Measurements from ENCODE around the gene VGLL2. TPM values are rescaled to one million over a fixed set of nuclear protein-coding genes. Genes with fewer than 3 reads are reported as not detected.
A peak's percentile ranks its signal among the peaks of the same experiment; 100 is the strongest.

Gene VGLL2
- total RNA-seq, 6 donors from 2014 or later = not detected

- Histone ChIP-seq H3K4me1 (peaks cover 11 to 18% (median 14%) of the 10 kb centered on the region in 4 donors), H3K27ac (no peak overlapping the region), H3K9me3 (no peaks in the 10 kb centered on the region), H3K4me3 (peak overlapping the region in 3 of 4 donors; percentile 26 to 41 (median 37)), H3K36me3 (no peaks in the 10 kb centered on the region), H3K27me3 (peaks cover 0 to 52% (median 24%) of the 10 kb centered on the region in 4 donors)
- WGBS, 2 donors = 14 to 15% methylated on average over 8 to 23 of the region's 48 CpGs
- no peak for DNase-seq
- ATAC-seq (ENCODE audit: low FRiP score in 2 of 2) = peak in 1 of 2 donors; percentile 7
- TF ChIP-seq CTCF (IDR thresholded peaks at IDR 0.05) (no peak), EP300 (IDR thresholded peaks at IDR 0.05) (no peak), POLR2AphosphoS5 (IDR thresholded peaks at IDR 0.05) (no peak), POLR2A (IDR thresholded peaks at IDR 0.05) (no peak)
These were observed 5.6 kb downstream of the VGLL2 start for GRCh38 chr6:117270843-117271507.

DNA sequence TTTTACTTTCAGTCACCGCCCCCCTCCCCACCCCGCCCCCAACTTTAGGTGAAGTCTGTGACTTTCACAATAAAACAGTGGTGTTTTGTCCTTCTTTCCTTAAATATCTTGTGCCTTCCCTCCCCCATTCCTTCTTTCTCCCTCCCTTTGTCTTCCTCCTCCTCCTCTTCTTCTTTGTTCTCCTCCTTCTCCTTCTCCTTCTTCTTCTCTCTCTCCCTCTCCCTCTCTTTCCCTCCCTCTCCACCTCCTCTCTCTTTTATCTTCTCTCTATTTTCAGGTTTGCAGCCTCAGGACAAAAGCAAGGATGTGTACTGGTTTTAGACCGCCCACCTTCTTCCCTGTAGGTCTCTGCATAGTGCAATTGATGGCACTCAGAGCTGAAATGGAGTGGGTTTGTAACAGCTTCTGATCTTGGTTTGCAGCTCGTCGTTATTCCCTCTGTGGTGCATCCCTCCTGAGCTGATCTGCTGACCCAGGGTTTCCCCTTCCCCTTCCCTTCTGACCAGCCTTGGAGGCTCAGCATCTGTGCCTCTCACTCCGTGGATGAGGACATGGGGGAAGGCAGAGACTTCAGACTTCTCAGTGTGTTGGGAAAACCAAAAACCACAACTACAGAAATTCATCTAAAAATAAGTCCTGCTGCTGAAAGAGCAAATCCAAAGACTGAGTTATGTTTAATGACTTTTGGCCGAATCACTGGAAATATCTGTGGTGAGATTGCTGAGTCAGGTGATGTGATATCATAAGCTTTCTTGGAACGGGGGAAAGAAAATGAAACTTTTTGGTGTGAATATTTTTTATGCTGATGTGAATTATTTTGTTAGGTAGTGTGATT, 6.9 kb downstream of the VGLL2 start:
- TF ChIP-seq POLR2A (IDR thresholded peaks at IDR 0.05) (no peak), POLR2AphosphoS5 (IDR thresholded peaks at IDR 0.05) (no peak), EP300 (IDR thresholded peaks at IDR 0.05) (no peak), CTCF (IDR thresholded peaks at IDR 0.05) (no peak)
- Histone ChIP-seq H3K27ac (no peak overlapping the region), H3K27me3 (peaks cover 0 to 40% (median 18%) of the 10 kb centered on the region in 4 donors), H3K4me3 (no peak overlapping the region), H3K36me3 (no peaks in the 10 kb centered on the region), H3K4me1 (peaks cover 6 to 11% (median 9%) of the 10 kb centered on the region in 4 donors), H3K9me3 (no peaks in the 10 kb centered on the region)
- 11 to 12% methylated on average over 8 of the region's 8 CpGs for WGBS, 2 donors
- no peak for DNase-seq
- ATAC-seq (ENCODE audit: low FRiP score in 2 of 2) = no peak

DNA sequence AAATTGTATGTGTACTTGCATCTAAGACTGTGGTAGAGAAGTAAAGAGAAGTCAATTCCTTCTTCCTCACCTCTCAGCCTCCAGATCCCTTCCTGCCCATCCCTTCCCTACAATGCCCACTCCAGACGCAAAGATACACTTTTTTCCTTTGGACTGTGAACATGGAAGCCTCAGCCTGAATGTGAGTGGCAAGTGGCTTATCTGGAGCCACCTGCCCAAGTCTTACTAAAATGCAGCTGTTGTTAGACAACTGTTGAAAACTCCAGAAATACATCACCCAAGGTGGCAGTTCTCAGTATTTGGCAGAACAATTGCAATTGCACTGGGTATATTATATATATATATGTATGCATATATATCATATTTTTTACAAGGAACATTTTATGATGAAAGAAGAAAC, 7.5 kb downstream of the VGLL2 start:
- DNase-seq = no peak
- Histone ChIP-seq H3K9me3 (no peaks in the 10 kb centered on the region), H3K27me3 (peaks cover 0 to 34% (median 17%) of the 10 kb centered on the region in 4 donors), H3K27ac (no peak overlapping the region), H3K36me3 (no peaks in the 10 kb centered on the region), H3K4me1 (peaks cover 6 to 11% (median 9%) of the 10 kb centered on the region in 4 donors), H3K4me3 (no peak overlapping the region)
- ATAC-seq (ENCODE audit: low FRiP score in 2 of 2) = no peak
- WGBS, 2 donors = 35% methylated on average over 1 of the region's 1 CpG
- TF ChIP-seq EP300 (IDR thresholded peaks at IDR 0.05) = no peak
- TF ChIP-seq POLR2AphosphoS5 (IDR thresholded peaks at IDR 0.05) = no peak
- no peak for TF ChIP-seq POLR2A (IDR thresholded peaks at IDR 0.05)
- no peak for TF ChIP-seq CTCF (IDR thresholded peaks at IDR 0.05)

DNA sequence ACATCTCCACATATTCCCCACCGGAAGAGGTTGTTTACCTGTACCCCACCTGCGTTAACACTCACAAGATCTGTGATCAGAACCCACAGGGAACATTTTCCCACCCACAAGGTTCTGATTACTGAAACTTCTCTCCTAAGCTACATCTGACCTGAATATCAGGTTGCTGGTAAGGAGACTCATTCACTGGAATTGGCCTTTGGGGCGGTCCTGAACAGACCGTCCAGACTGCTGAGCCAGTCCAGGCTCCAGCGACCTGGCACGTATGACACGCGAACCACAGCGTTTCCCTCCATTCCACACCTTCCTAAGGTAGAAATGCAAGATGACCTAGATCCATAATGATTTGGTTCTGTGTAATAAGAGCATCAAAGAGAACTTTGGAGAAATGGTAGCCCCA, 9.8 kb downstream of the VGLL2 start:
- H3K27me3 ChIP-seq = peaks cover 0 to 12% (median 7%) of the 10 kb centered on the region in 4 donors

More for the DNA sequence above, 9.8 kb downstream of the VGLL2 start:
- peaks cover 2 to 8% (median 6%) of the 10 kb centered on the region in 4 donors for H3K4me1 ChIP-seq
- H3K36me3 ChIP-seq = no peaks in the 10 kb centered on the region
- H3K27ac ChIP-seq = no peak overlapping the region
- DNase-seq (no peak), ATAC-seq (ENCODE audit: low FRiP score in 2 of 2) (no peak)
- WGBS, 2 donors = 87 to 91% methylated on average over 8 to 9 of the region's 9 CpGs
- TF ChIP-seq POLR2AphosphoS5 (IDR thresholded peaks at IDR 0.05) = no peak
- no peak for TF ChIP-seq POLR2A (IDR thresholded peaks at IDR 0.05)
- no peak for TF ChIP-seq EP300 (IDR thresholded peaks at IDR 0.05)
- no peak for TF ChIP-seq CTCF (IDR thresholded peaks at IDR 0.05)
- no peaks in the 10 kb centered on the region for H3K9me3 ChIP-seq
- no peak overlapping the region for H3K4me3 ChIP-seq
